ENCODE measurements around the gene ELP6.
"Not testable (repeated sequence)": the region's sequence is repeated elsewhere in the genome, so short reads cannot be mapped to it uniquely, and the experiment has no call there.

GRCh38 chr3:47468315-47468714 lies 45.2 kb downstream of the ELP6 start:
- not testable (repeated sequence) for TF ChIP-seq CTCF (IDR thresholded peaks at IDR 0.05); E2F1 (CRISPR knock-in tag; IDR thresholded peaks at IDR 0.05); MLX (CRISPR knock-in tag; IDR thresholded peaks at IDR 0.05); ZBTB43 (CRISPR knock-in tag; IDR thresholded peaks at IDR 0.05); KAT7 (CRISPR knock-in tag; IDR thresholded peaks at IDR 0.05; ENCODE audit: borderline replicate concordance); AFF4 (CRISPR knock-in tag; IDR thresholded peaks at IDR 0.05; ENCODE audit: borderline replicate concordance); ATF1 (CRISPR knock-in tag; IDR thresholded peaks at IDR 0.05); PRRX2 (CRISPR knock-in tag; IDR thresholded peaks at IDR 0.05)

Data from WTC11 (cell line).